GM12878 (cell line): ENCODE data around the gene MED13L. TPM values are rescaled to one million over a fixed set of nuclear protein-coding genes. Genes with fewer than 3 reads are reported as not detected.

Source experiments
- ATAC-seq: fragments of 200-7000 bp; cut with Tn5 transposase; 3 replicates; pipeline ENCODE4 v1.9.1; 2020; ENCODE audit warnings: mild to moderate bottlenecking, moderate library complexity
- BruUV-seq: library from RNA; stranded (reverse); fragments of 400-500 nt; replicated peaks from 2 replicates; lab custom pipeline; 2021; lab: Mats Ljungman, UMichigan
- CTCF ChIA-PET: fragments of 300-600 bp; sonication (Branson Sonifier 250); formaldehyde crosslinking; extraction: SDS; loops from one replicate; lab custom pipeline; 2021; ENCODE audit warnings: inconsistent platforms; lab: Yijun Ruan, JAX
- POLR2A ChIA-PET: fragments of 350-600 bp; formaldehyde crosslinking; extraction: SDS; loops from one replicate; lab custom pipeline; 2021; ENCODE audit warnings: inconsistent platforms; lab: Charles Lee
- RAD21 ChIA-PET: fragments of 300-600 bp; sonication (Branson Sonifier 250); formaldehyde crosslinking; loops from one replicate; lab custom pipeline; 2023; ENCODE audit warnings: antibody characterized with exemption; ENCODE audit not compliant: unreplicated experiment; lab: Charles Lee
- SMC1A ChIA-PET: fragments of 300-600 bp; sonication (Branson Sonifier 250); formaldehyde crosslinking; loops from one replicate; lab custom pipeline; 2023; ENCODE audit not compliant: unreplicated experiment, uncharacterized antibody; lab: Charles Lee
- DNase-seq: peaks from one replicate; pipeline ENCODE4 v3.0.0-alpha.2; 2011; ENCODE audit warnings: low read depth, low spot score
- FAIRE-seq: peaks from 3 replicates; lab custom pipeline; 2011; peaks lifted over from hg19 to GRCh38; lab: Jason Lieb, UNC
- H2AFZ ChIP-seq: 2 replicates; pipeline ENCODE4 v1.6.0; 2011; ENCODE audit warnings: low read depth, low read length, control low read depth; ENCODE audit not compliant: control insufficient read depth
- H3K27ac ChIP-seq: 2 replicates; pipeline ENCODE4 v1.5.1; 2011; ENCODE audit warnings: control low read depth; ENCODE audit not compliant: control insufficient read depth, insufficient read depth
- H3K27me3 ChIP-seq, 2 experiments: replicated peaks in 1 of 2; 2 replicates each; pipeline versions ENCODE4 v1.6.0 to v1.6.1; 2011; ENCODE audit warnings: low read length in 1 of 2; ENCODE audit not compliant: control insufficient read depth in 2 of 2, insufficient read depth in 2 of 2
- H3K36me3 ChIP-seq, 2 experiments: 2 replicates each; pipeline ENCODE4 v1.5.1; 2011; ENCODE audit warnings: low read length in 1 of 2; ENCODE audit not compliant: control insufficient read depth in 2 of 2, insufficient read depth in 2 of 2
- H3K4me1 ChIP-seq: 2 replicates; pipeline ENCODE4 v1.6.1; 2011; ENCODE audit warnings: mild to moderate bottlenecking, low read length, moderate library complexity, mixed read lengths; ENCODE audit not compliant: control insufficient read depth, insufficient read depth
- H3K4me2 ChIP-seq: 2 replicates; pipeline ENCODE4 v1.6.0; 2011; ENCODE audit warnings: control low read depth; ENCODE audit not compliant: control insufficient read depth, insufficient read depth
- H3K4me3 ChIP-seq: fragments of 200-600 bp; sonication (generic); 2 replicates; pipeline ENCODE4 v1.5.1; 2016
- H3K79me2 ChIP-seq: 2 replicates; pipeline ENCODE4 v1.6.0; 2011; ENCODE audit warnings: low read length; ENCODE audit not compliant: control insufficient read depth, insufficient read depth
- H3K9ac ChIP-seq: 2 replicates; pipeline ENCODE4 v1.8.0; 2011; ENCODE audit warnings: low read length, control low read depth, mixed read lengths; ENCODE audit not compliant: control insufficient read depth, insufficient read depth
- H3K9me3 ChIP-seq: replicated peaks from 3 replicates; pipeline ENCODE4 v1.5.1; 2011; ENCODE audit warnings: mild to moderate bottlenecking, low read length; ENCODE audit not compliant: control insufficient read depth, insufficient read depth
- H4K20me1 ChIP-seq: 2 replicates; pipeline ENCODE4 v1.6.0; 2011; ENCODE audit not compliant: control insufficient read depth, insufficient read depth
- CREM ChIP-seq: IDR thresholded peaks from 2 replicates; pipeline ENCODE4 v1.6.1; 2014; ENCODE audit warnings: antibody characterized with exemption, low read depth
- CUX1 ChIP-seq: IDR thresholded peaks from 2 replicates; pipeline ENCODE4 v1.6.1; 2012; ENCODE audit warnings: improper control_type of control experiment, low read depth, low read length; ENCODE audit not compliant: insufficient replicate concordance
- HDAC2 ChIP-seq: fragments of 200-600 bp; sonication (generic); IDR thresholded peaks from 2 replicates; pipeline ENCODE4 v1.6.1; 2017
- HDGF ChIP-seq: fragments of 450-650 bp; IDR thresholded peaks from 2 replicates; pipeline ENCODE4 v1.6.1; 2016; ENCODE audit warnings: antibody characterized with exemption
- JUND ChIP-seq: IDR thresholded peaks from 2 replicates; pipeline ENCODE4 v1.6.1; 2012; ENCODE audit warnings: low read depth, mild to moderate bottlenecking, low read length, improper control_type of control experiment, moderate library complexity
- MTA3 ChIP-seq: IDR thresholded peaks from 2 replicates; pipeline ENCODE4 v1.6.1; 2012; ENCODE audit warnings: low read length, inconsistent platforms, borderline replicate concordance
- NBN ChIP-seq: fragments of 450-650 bp; IDR thresholded peaks from 2 replicates; pipeline ENCODE4 v1.6.1; 2016
- POLR2A ChIP-seq: IDR thresholded peaks from 2 replicates; pipeline ENCODE4 v1.6.1; 2011; ENCODE audit warnings: low read depth, mild to moderate bottlenecking, low read length
- POLR2AphosphoS5 ChIP-seq: IDR thresholded peaks from 2 replicates; pipeline ENCODE4 v1.6.1; 2011; ENCODE audit warnings: mild to moderate bottlenecking, low read length, inconsistent platforms
- RAD51 ChIP-seq: fragments of 450-650 bp; IDR thresholded peaks from 2 replicates; pipeline ENCODE4 v1.6.1; 2016; ENCODE audit warnings: moderate library complexity, mild to moderate bottlenecking, inconsistent platforms
- RELA ChIP-seq: fragments of 450-650 bp; IDR thresholded peaks from 2 replicates; pipeline ENCODE4 v1.8.0; 2014; ENCODE audit warnings: borderline replicate concordance; ENCODE audit not compliant: partially characterized antibody
- TARDBP ChIP-seq: IDR thresholded peaks from 2 replicates; pipeline ENCODE4 v1.6.1; 2016; ENCODE audit warnings: borderline replicate concordance
- ZBTB40 ChIP-seq: fragments of 450-650 bp; IDR thresholded peaks from 2 replicates; pipeline ENCODE4 v1.6.1; 2016; ENCODE audit warnings: mild to moderate bottlenecking, moderate library complexity, borderline replicate concordance
- ZNF274 ChIP-seq: IDR thresholded peaks from one replicate; pipeline ENCODE4 v1.8.0; 2011; ENCODE audit not compliant: insufficient read length, insufficient read depth
- WGBS: methylation state at CpG from one replicate; pipeline ENCODE4 v1.1.6; 2016; ENCODE audit warnings: low lambda C conversion rate; ENCODE audit not compliant: insufficient replicate concordance, insufficient coverage; ENCODE audit errors: missing lambda C conversion rate; 5-methylcytosine and 5-hydroxymethylcytosine counted together
- in situ Hi-C: fragments of 300-500 bp; cut with MboI; formaldehyde crosslinking; loops from 9 replicates; pipeline ENCODE4 v1.14.3; 2018; ENCODE audit warnings: mixed read lengths
- intact Hi-C: fragments of 100-400 bp; cut with micrococcal nuclease; formaldehyde crosslinking; loops from one replicate; pipeline ENCODE4 v1.14.2; 2022; ENCODE audit not compliant: unreplicated experiment
- polyA plus RNA-seq, 11 experiments: library from polyadenylated mRNA; depleted of rRNA in 4 of 11; unstranded in 6 of 11; stranded (reverse) in 5 of 11; fragments of >200 nt; fragmentation: Nextera tagmentation in 4 of 11; fragmentation: Illumina TruSeq in 1 of 11; extraction: Ambion mirVana in 4 of 11; extraction: Trizol in 1 of 11; gene quantifications; 1 replicate in 1 of 11; 2 replicates in 10 of 11; pipeline versions ENCODE4 v1.2.1 to v1.2.3, GENCODE V29; 2011 to 2016; ENCODE audit warnings: inconsistent platforms in 2 of 11, missing spikeins in 2 of 11, low read depth in 1 of 11
- total RNA-seq, 4 experiments: library from RNA; depleted of rRNA in 3 of 4; stranded (reverse); fragments of >200 nt in 3 of 4; fragmentation: Illumina TruSeq in 1 of 4; extraction: Trizol in 1 of 4; gene quantifications; 2 replicates each; pipeline versions ENCODE4 v1.2.1 to v1.2.3, GENCODE V29; 2013 to 2021

The MED13L gene
- total and polyA plus RNA-seq, 10 of the 15 experiments (the other 5 are each of a cell fraction or from before 2014, with no cell fraction given), result 3.7 to 30.1 (median 9.1) TPM

DNA sequence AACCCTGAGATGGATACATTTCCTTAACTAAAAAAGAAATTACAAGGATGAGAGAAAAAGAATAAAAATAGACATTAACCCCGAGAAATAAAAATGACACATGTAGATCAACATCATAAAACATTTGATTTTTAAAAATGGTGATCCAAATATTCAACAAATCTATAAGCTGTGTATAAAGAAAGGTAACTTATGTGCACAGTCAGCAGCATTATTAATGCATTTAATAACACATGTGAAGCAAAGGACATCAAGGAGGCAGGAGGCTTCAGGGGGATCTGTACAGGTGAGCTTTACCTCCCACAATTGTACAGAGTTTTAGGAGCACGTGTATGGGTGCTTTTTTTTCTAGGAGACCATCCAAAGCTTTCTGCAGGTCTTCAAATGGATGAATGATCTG is 76.1 kb downstream of the MED13L start:
- no peak overlapping the region for H3K9ac ChIP-seq
- TF ChIP-seq HDGF (no peak), POLR2AphosphoS5 (no peak), CUX1 (no peak), RAD51 (no peak), CREM (no peak), ZBTB40 (no peak), MTA3 (no peak), JUND (no peak), NBN (no peak), POLR2A (no peak), RELA (no peak), ZNF274 (no peak), TARDBP (no peak), HDAC2 (no peak)
- ChIA-PET SMC1A (interaction anchor here (1.1 kb wide), 1 partner anchor 9 kb away, joined by 6 read pairs; no protein-coding TSS in a partner anchor), POLR2A (interaction anchor here (0.6 kb wide), 1 partner anchor 1598 kb away, joined by 3 read pairs; no protein-coding TSS in a partner anchor), RAD21 (no interaction called here), CTCF (interaction anchor here (1.1 to 1.5 kb wide), 2 partner anchors 12 to 60 kb away, joined by 4 to 5 read pairs; no protein-coding TSS in a partner anchor)
- no peak overlapping the region for H3K27ac ChIP-seq
- no peak for FAIRE-seq
- no TSS peak for BruUV-seq
- WGBS, result 88% methylated on average over 2 of the region's 2 CpGs
- H4K20me1 ChIP-seq, result no peaks in the 10 kb centered on the region
- no peak for ATAC-seq
- intact Hi-C loops, result no loop called here
- in situ Hi-C loops, result no loop called here
- H3K4me3 ChIP-seq, result no peak overlapping the region
- no peaks in the 10 kb centered on the region for H3K27me3 ChIP-seq
- no peak for DNase-seq
- H2AFZ ChIP-seq, result no peak overlapping the region
- no peaks in the 10 kb centered on the region for H3K9me3 ChIP-seq
- no peak overlapping the region for H3K4me2 ChIP-seq
- peaks cover 10% of the 10 kb centered on the region; the same call in 1 of the 2 replicates for H3K4me1 ChIP-seq
- no peaks in the 10 kb centered on the region for H3K36me3 ChIP-seq
- peaks cover 4% of the 10 kb centered on the region for H3K79me2 ChIP-seq
